A549 (cell line): ENCODE results near the gene FUT8. TPM values are rescaled to one million over a fixed set of nuclear protein-coding genes. Genes with fewer than 3 reads are reported as not detected.

Source experiments
- ATAC-seq, 2 experiments: fragments of 200-7000 bp in 1 of 2; fragments of >200 bp in 1 of 2; cut with Nextera tagmentation in 1 of 2; cut with Tn5 transposase in 1 of 2; 3 replicates each; pipeline versions ENCODE4 v1.8.0 to v1.9.1; 2018 to 2020; ENCODE audit warnings: mild to moderate bottlenecking in 1 of 2, moderate library complexity in 1 of 2
- CTCF ChIA-PET: fragments of 300-600 bp; sonication (Branson Sonifier 250); formaldehyde crosslinking; extraction: SDS; loops from one replicate; lab custom pipeline; 2021; ENCODE audit warnings: antibody characterized with exemption, inconsistent platforms; lab: Yijun Ruan, JAX
- POLR2A ChIA-PET: fragments of 350-600 bp; formaldehyde crosslinking; extraction: SDS; loops from one replicate; lab custom pipeline; 2021; ENCODE audit warnings: antibody characterized with exemption, inconsistent platforms; lab: Yijun Ruan, JAX
- DNase-seq, 2 experiments: peaks; one replicate each; pipeline versions ENCODE4 v3.0.0 to v3.0.0-alpha.2; 2011 to 2016; ENCODE audit warnings: low read depth in 1 of 2, low spot score in 1 of 2
- FAIRE-seq: peaks from 2 replicates; lab custom pipeline; 2011; peaks lifted over from hg19 to GRCh38; lab: Jason Lieb, UNC
- H3K27ac ChIP-seq, 2 experiments: fragments of >200 bp; sonication (Bioruptor Twin); formaldehyde crosslinking; 3 replicates each; pipeline ENCODE4 v1.5.1; 2016 to 2017
- H3K4me1 ChIP-seq: fragments of >200 bp; sonication (Bioruptor Twin); formaldehyde crosslinking; 3 replicates; pipeline ENCODE4 v1.6.1; 2016
- H3K4me2 ChIP-seq: fragments of >200 bp; sonication (Bioruptor Twin); formaldehyde crosslinking; 3 replicates; pipeline ENCODE4 v1.6.1; 2016
- H3K4me3 ChIP-seq: fragments of >200 bp; sonication (Bioruptor Twin); formaldehyde crosslinking; 3 replicates; pipeline ENCODE4 v1.5.1; 2016
- H3K9me3 ChIP-seq: fragments of >200 bp; sonication (Bioruptor Twin); formaldehyde crosslinking; 3 replicates; pipeline ENCODE4 v1.6.1; 2016
- ATOH8 ChIP-seq: fragments of 250-450 bp; sonication (Bioruptor Pico); IDR thresholded peaks from 2 replicates; pipeline ENCODE4 v1.5.0; 2020; ENCODE audit warnings: low read depth, mild to moderate bottlenecking, moderate library complexity
- BHLHE40 ChIP-seq: IDR thresholded peaks from 2 replicates; pipeline ENCODE4 v1.6.1; 2012; ENCODE audit warnings: low read depth, low read length, inconsistent platforms
- CBX2 ChIP-seq: fragments of 200-600 bp; sonication (generic); IDR thresholded peaks from 2 replicates; pipeline ENCODE4 v1.6.1; 2016; ENCODE audit warnings: low read depth, mild to moderate bottlenecking, borderline replicate concordance
- CHD2 ChIP-seq: fragments of 150-350 bp; IDR thresholded peaks from 2 replicates; pipeline ENCODE4 v1.6.1; 2014; ENCODE audit warnings: low read length; ENCODE audit not compliant: partially characterized antibody
- CTCF ChIP-seq: fragments of >200 bp; sonication (Bioruptor Twin); formaldehyde crosslinking; IDR thresholded peaks from 3 replicates; pipeline ENCODE4 v1.5.1; 2016
- EHF ChIP-seq: fragments of 250-450 bp; sonication (Bioruptor Pico); IDR thresholded peaks from 2 replicates; pipeline ENCODE4 v1.5.0; 2020; ENCODE audit warnings: mild to moderate bottlenecking
- EHMT2 ChIP-seq: fragments of 200-600 bp; sonication (generic); IDR thresholded peaks from 2 replicates; pipeline ENCODE4 v1.6.1; 2016; ENCODE audit warnings: antibody characterized with exemption, low read depth, mild to moderate bottlenecking, moderate library complexity
- ELK1 ChIP-seq: fragments of 150-350 bp; IDR thresholded peaks from 2 replicates; pipeline ENCODE4 v1.6.1; 2014; ENCODE audit warnings: low read depth, mild to moderate bottlenecking, low read length
- FOXS1 ChIP-seq: fragments of 250-450 bp; sonication (Bioruptor Pico); IDR thresholded peaks from 2 replicates; pipeline ENCODE4 v1.5.0; 2020; ENCODE audit warnings: mild to moderate bottlenecking, moderate library complexity
- GATA3 ChIP-seq: IDR thresholded peaks from 2 replicates; pipeline ENCODE4 v1.6.1; 2012; ENCODE audit warnings: borderline replicate concordance
- HEYL ChIP-seq: fragments of 250-450 bp; sonication (Bioruptor Pico); IDR thresholded peaks from 2 replicates; pipeline ENCODE4 v1.8.0; 2021; ENCODE audit warnings: mild to moderate bottlenecking, moderate library complexity
- HMGXB4 ChIP-seq: fragments of 250-450 bp; sonication (Bioruptor Pico); IDR thresholded peaks from 2 replicates; pipeline ENCODE4 v1.5.0; 2021; ENCODE audit warnings: mild to moderate bottlenecking, moderate library complexity, borderline replicate concordance
- HOXA7 ChIP-seq: fragments of 250-450 bp; sonication (Bioruptor Pico); IDR thresholded peaks from 2 replicates; pipeline ENCODE4 v1.5.0; 2020; ENCODE audit warnings: mild to moderate bottlenecking, moderate library complexity
- HOXB13 ChIP-seq: fragments of 250-450 bp; sonication (Bioruptor Pico); IDR thresholded peaks from 2 replicates; pipeline ENCODE4 v1.5.0; 2020; ENCODE audit warnings: low read depth, mild to moderate bottlenecking, moderate library complexity
- JUNB ChIP-seq: fragments of >200 bp; sonication (Bioruptor Twin); formaldehyde crosslinking; IDR thresholded peaks from 2 replicates; pipeline ENCODE4 v1.6.1; 2016
- MAFK ChIP-seq: fragments of 450-650 bp; IDR thresholded peaks from 2 replicates; pipeline ENCODE4 v1.6.1; 2014; ENCODE audit not compliant: partially characterized antibody
- MAX ChIP-seq: IDR thresholded peaks from 2 replicates; pipeline ENCODE4 v1.6.1; 2012
- MAZ ChIP-seq: fragments of 150-350 bp; IDR thresholded peaks from 2 replicates; pipeline ENCODE4 v1.6.1; 2014; ENCODE audit warnings: antibody characterized with exemption, low read depth, low read length, borderline replicate concordance
- NPAS2 ChIP-seq: fragments of 250-450 bp; sonication (Bioruptor Pico); IDR thresholded peaks from 2 replicates; pipeline ENCODE4 v1.8.0; 2022; ENCODE audit warnings: mild to moderate bottlenecking, moderate library complexity, borderline replicate concordance
- POLR2A ChIP-seq: IDR thresholded peaks from 2 replicates; pipeline ENCODE4 v1.6.1; 2012; ENCODE audit warnings: mild to moderate bottlenecking, low read length
- POLR2AphosphoS2 ChIP-seq: conservative IDR thresholded peaks from 2 replicates; pipeline ENCODE4 v1.6.1; 2012; ENCODE audit warnings: low read length, improper control_type of control experiment, inconsistent platforms
- RCOR1 ChIP-seq: fragments of 150-350 bp; IDR thresholded peaks from 2 replicates; pipeline ENCODE4 v1.6.1; 2014; ENCODE audit warnings: antibody characterized with exemption, low read length, low read depth
- SMC3 ChIP-seq: fragments of >200 bp; sonication (Bioruptor Twin); formaldehyde crosslinking; IDR thresholded peaks from 3 replicates; pipeline ENCODE4 v1.6.1; 2018; ENCODE audit warnings: inconsistent platforms
- TFCP2L1 ChIP-seq: fragments of 250-450 bp; sonication (Bioruptor Pico); IDR thresholded peaks from 2 replicates; pipeline ENCODE4 v1.5.0; 2021; ENCODE audit warnings: mild to moderate bottlenecking
- TP53 ChIP-seq: fragments of 250-450 bp; sonication (Bioruptor Pico); IDR thresholded peaks from 2 replicates; pipeline ENCODE4 v1.5.0; 2021; ENCODE audit warnings: mild to moderate bottlenecking, moderate library complexity
- ZC3H11A ChIP-seq: fragments of 450-650 bp; IDR thresholded peaks from 2 replicates; pipeline ENCODE4 v1.6.1; 2014; ENCODE audit warnings: antibody characterized with exemption, mild to moderate bottlenecking
- ZSCAN20 ChIP-seq: fragments of 250-450 bp; sonication (Bioruptor Pico); IDR thresholded peaks from 2 replicates; pipeline ENCODE4 v1.8.0; 2022; ENCODE audit warnings: mild to moderate bottlenecking, moderate library complexity
- WGBS: methylation state at CpG from one replicate; pipeline ENCODE4 v1.1.6; 2017; ENCODE audit errors: missing lambda C conversion rate; 5-methylcytosine and 5-hydroxymethylcytosine counted together
- polyA plus RNA-seq, 4 experiments: library from polyadenylated mRNA; depleted of rRNA in 3 of 4; stranded (reverse); fragments of >200 nt; fragmentation: RNase III in 1 of 4; extraction: RNeasy Plus Mini Kit Qiagen cat#74134 plus additional on column Dnase treatment in 1 of 4; gene quantifications; 2 replicates in 3 of 4; 3 replicates in 1 of 4; pipeline ENCODE4 v1.2.3, GENCODE V29; 2011 to 2017

FUT8 gene
- polyA plus RNA-seq, 2 of the 4 experiments (the other 2 are of a cell fraction): 20.3 to 22.9 TPM

- CTCF ChIA-PET: no interaction called here
- Histone ChIP-seq H3K27ac (no peak overlapping the region), H3K4me2 (no peak overlapping the region), H3K4me1 (no peaks in the 10 kb centered on the region), H3K9me3 (no peaks in the 10 kb centered on the region), H3K4me3 (no peak overlapping the region)
- no peak for DNase-seq
- no peak for FAIRE-seq
- no peak for TF ChIP-seq CTCF
- POLR2A ChIA-PET: no interaction called here
- no peak for ATAC-seq
- 60% methylated on average over 5 of the region's 5 CpGs for WGBS
These were observed 376.3 kb downstream of the FUT8 start for GRCh38 chr14:65788876-65789275.

- Histone ChIP-seq H3K27ac (no peak overlapping the region), H3K4me1 (no peaks in the 10 kb centered on the region), H3K4me2 (no peak overlapping the region), H3K9me3 (no peaks in the 10 kb centered on the region), H3K4me3 (no peak overlapping the region)
- FAIRE-seq: no peak
- TF ChIP-seq MAFK (no peak), ATOH8 (CRISPR knock-in tag) (no peak), CHD2 (no peak), MAZ (no peak), TFCP2L1 (CRISPR knock-in tag) (no peak), EHMT2 (no peak), HOXA7 (CRISPR knock-in tag) (no peak), NPAS2 (CRISPR knock-in tag) (no peak), EHF (CRISPR knock-in tag) (no peak), SMC3 (no peak), ZC3H11A (no peak), RCOR1 (no peak), ELK1 (no peak)
- WGBS: 67% methylated on average over 14 of the region's 14 CpGs
- ChIA-PET POLR2A (no interaction called here), CTCF (no interaction called here)
- DNase-seq: no peak
- ATAC-seq: no peak
These were observed 376.8 kb downstream of the FUT8 start for GRCh38 chr14:65789363-65789762.

GRCh38 chr14:65790172-65790815 lies 377.8 kb downstream of the FUT8 start:
- Histone ChIP-seq H3K4me3 (no peak overlapping the region), H3K4me1 (no peaks in the 10 kb centered on the region), H3K27ac (no peak overlapping the region), H3K9me3 (no peaks in the 10 kb centered on the region), H3K4me2 (no peak overlapping the region)
- ChIA-PET POLR2A (no interaction called here), CTCF (interaction anchor here (0.6 to 2.2 kb wide), 3 partner anchors 19 to 44 kb away, joined by 3 to 5 read pairs (median 3); no protein-coding TSS in a partner anchor)
- WGBS: 33% methylated on average over 7 of the region's 7 CpGs
- no peak for FAIRE-seq
- no peak for DNase-seq
- no peak for ATAC-seq
- TF ChIP-seq JUNB (no peak), HOXB13 (CRISPR knock-in tag) (no peak), CBX2 (no peak), ZSCAN20 (CRISPR knock-in tag) (no peak), MAX (no peak), CHD2 (no peak), HEYL (CRISPR knock-in tag) (no peak), TP53 (CRISPR knock-in tag) (no peak), BHLHE40 (no peak), CTCF (no peak), HMGXB4 (CRISPR knock-in tag) (no peak), POLR2AphosphoS2 (no peak), GATA3 (no peak), ZC3H11A (no peak), POLR2A (no peak), HOXA7 (CRISPR knock-in tag) (no peak), FOXS1 (no peak)
